Activated B cell treated with CpG ODN at 0.5 μM for 24 hours (primary cell): ENCODE data around the gene KRTAP20-3. TPM values are rescaled to one million over a fixed set of nuclear protein-coding genes. Genes with fewer than 3 reads are reported as not detected.

ENCODE experiments used
- ATAC-seq: fragments of 200-7000 bp; cut with Tn5 transposase; one replicate; pipeline ENCODE4 v1.10.0; 2021; ENCODE audit warnings: low read depth, mild to moderate bottlenecking, moderate library complexity
- CTCF ChIA-PET: fragments of 350-600 bp; sonication (Branson Sonifier 250); formaldehyde crosslinking; loops from one replicate; lab custom pipeline; 2021; ENCODE audit warnings: antibody characterized with exemption; lab: Charles Lee
- POLR2A ChIA-PET: fragments of 350-600 bp; sonication (Branson Sonifier 250); formaldehyde crosslinking; loops from one replicate; lab custom pipeline; 2021; ENCODE audit warnings: antibody characterized with exemption; lab: Charles Lee
- DNase-seq: peaks from one replicate; pipeline ENCODE4 v3.0.0; 2022
- H3K27ac Mint-ChIP-seq: one replicate; pipeline ENCODE4 v1.8.0; 2020; ENCODE audit warnings: mixed read lengths
- H3K27me3 Mint-ChIP-seq: one replicate; pipeline ENCODE4 v1.8.0; 2021; ENCODE audit warnings: mixed read lengths
- H3K36me3 Mint-ChIP-seq: one replicate; pipeline ENCODE4 v1.8.0; 2021; ENCODE audit warnings: low read depth, mixed read lengths
- H3K4me1 Mint-ChIP-seq: one replicate; pipeline ENCODE4 v1.8.0; 2021; ENCODE audit warnings: mixed read lengths
- H3K4me3 Mint-ChIP-seq: one replicate; pipeline ENCODE4 v1.8.0; 2020; ENCODE audit warnings: mild to moderate bottlenecking, mixed read lengths
- H3K9me3 Mint-ChIP-seq: one replicate; pipeline ENCODE4 v1.8.0; 2020; ENCODE audit warnings: mixed read lengths
- intact Hi-C: fragments of 100-400 bp; cut with micrococcal nuclease; formaldehyde crosslinking; loops from one replicate; pipeline ENCODE4 v1.15.1; 2024
- total RNA-seq: library from RNA; stranded (reverse); gene quantifications from 2 replicates; pipeline ENCODE4 v1.2.3, GENCODE V29; 2022
- TF ChIP-seq, protein P1 (sequence below): fragments of 200-600 bp; IDR thresholded peaks from one replicate; pipeline ENCODE4 v1.8.0; 2022; ENCODE audit warnings: antibody characterized with exemption, mild to moderate bottlenecking

Gene KRTAP20-3
- total RNA-seq, 1 donor from 2014 or later: not detected

GRCh38 chr21:30638686-30639085, 4.0 kb upstream of the KRTAP20-3 start:
- H3K9me3 Mint-ChIP-seq: peaks cover 5% of the 10 kb centered on the region
- DNase-seq: no peak
- ATAC-seq: no peak
- intact Hi-C loops: no loop called here
- no peaks in the 10 kb centered on the region for H3K4me1 Mint-ChIP-seq
- H3K27ac Mint-ChIP-seq: no peak overlapping the region
- H3K36me3 Mint-ChIP-seq: no peaks in the 10 kb centered on the region
- H3K27me3 Mint-ChIP-seq: no peaks in the 10 kb centered on the region
- H3K4me3 Mint-ChIP-seq: no peak overlapping the region
- TF ChIP-seq, protein P1, sequence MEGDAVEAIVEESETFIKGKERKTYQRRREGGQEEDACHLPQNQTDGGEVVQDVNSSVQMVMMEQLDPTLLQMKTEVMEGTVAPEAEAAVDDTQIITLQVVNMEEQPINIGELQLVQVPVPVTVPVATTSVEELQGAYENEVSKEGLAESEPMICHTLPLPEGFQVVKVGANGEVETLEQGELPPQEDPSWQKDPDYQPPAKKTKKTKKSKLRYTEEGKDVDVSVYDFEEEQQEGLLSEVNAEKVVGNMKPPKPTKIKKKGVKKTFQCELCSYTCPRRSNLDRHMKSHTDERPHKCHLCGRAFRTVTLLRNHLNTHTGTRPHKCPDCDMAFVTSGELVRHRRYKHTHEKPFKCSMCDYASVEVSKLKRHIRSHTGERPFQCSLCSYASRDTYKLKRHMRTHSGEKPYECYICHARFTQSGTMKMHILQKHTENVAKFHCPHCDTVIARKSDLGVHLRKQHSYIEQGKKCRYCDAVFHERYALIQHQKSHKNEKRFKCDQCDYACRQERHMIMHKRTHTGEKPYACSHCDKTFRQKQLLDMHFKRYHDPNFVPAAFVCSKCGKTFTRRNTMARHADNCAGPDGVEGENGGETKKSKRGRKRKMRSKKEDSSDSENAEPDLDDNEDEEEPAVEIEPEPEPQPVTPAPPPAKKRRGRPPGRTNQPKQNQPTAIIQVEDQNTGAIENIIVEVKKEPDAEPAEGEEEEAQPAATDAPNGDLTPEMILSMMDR: no peak
- CTCF ChIA-PET: no interaction called here
- POLR2A ChIA-PET: no interaction called here

- peaks cover 9% of the 10 kb centered on the region for H3K9me3 Mint-ChIP-seq
- TF ChIP-seq, protein P1: no peak
- DNase-seq (no peak), ATAC-seq (no peak)
- no peaks in the 10 kb centered on the region for H3K27me3 Mint-ChIP-seq
- CTCF ChIA-PET: no interaction called here
- intact Hi-C loops: no loop called here
- H3K4me1 Mint-ChIP-seq: no peaks in the 10 kb centered on the region
- H3K27ac Mint-ChIP-seq: no peak overlapping the region
- POLR2A ChIA-PET: no interaction called here
- H3K4me3 Mint-ChIP-seq: no peak overlapping the region
- H3K36me3 Mint-ChIP-seq: no peaks in the 10 kb centered on the region
Observed at GRCh38 chr21:30646904-30647414, 4.3 kb downstream of the KRTAP20-3 start.

GRCh38 chr21:30652891-30653290, 10.2 kb downstream of the KRTAP20-3 start:
- TF ChIP-seq, protein P1: no peak
- ChIA-PET POLR2A (no interaction called here), CTCF (no interaction called here)
- Mint-ChIP-seq H3K36me3 (no peaks in the 10 kb centered on the region), H3K4me1 (no peaks in the 10 kb centered on the region), H3K9me3 (peaks cover 6% of the 10 kb centered on the region), H3K4me3 (no peak overlapping the region), H3K27me3 (no peaks in the 10 kb centered on the region), H3K27ac (no peak overlapping the region)
- ATAC-seq (no peak), DNase-seq (no peak)
- intact Hi-C loops: no loop called here

- no peak overlapping the region for H3K4me3 Mint-ChIP-seq
- ATAC-seq (no peak), DNase-seq (no peak)
- H3K9me3 Mint-ChIP-seq: peaks cover 8% of the 10 kb centered on the region
- TF ChIP-seq, protein P1: no peak
- H3K36me3 Mint-ChIP-seq: no peaks in the 10 kb centered on the region
- POLR2A ChIA-PET: no interaction called here
- intact Hi-C loops: no loop called here
- CTCF ChIA-PET: no interaction called here
- H3K27ac Mint-ChIP-seq: no peak overlapping the region
- H3K4me1 Mint-ChIP-seq: no peaks in the 10 kb centered on the region
- no peaks in the 10 kb centered on the region for H3K27me3 Mint-ChIP-seq
Observed at GRCh38 chr21:30668776-30669175, 26.1 kb downstream of the KRTAP20-3 start.

DNA sequence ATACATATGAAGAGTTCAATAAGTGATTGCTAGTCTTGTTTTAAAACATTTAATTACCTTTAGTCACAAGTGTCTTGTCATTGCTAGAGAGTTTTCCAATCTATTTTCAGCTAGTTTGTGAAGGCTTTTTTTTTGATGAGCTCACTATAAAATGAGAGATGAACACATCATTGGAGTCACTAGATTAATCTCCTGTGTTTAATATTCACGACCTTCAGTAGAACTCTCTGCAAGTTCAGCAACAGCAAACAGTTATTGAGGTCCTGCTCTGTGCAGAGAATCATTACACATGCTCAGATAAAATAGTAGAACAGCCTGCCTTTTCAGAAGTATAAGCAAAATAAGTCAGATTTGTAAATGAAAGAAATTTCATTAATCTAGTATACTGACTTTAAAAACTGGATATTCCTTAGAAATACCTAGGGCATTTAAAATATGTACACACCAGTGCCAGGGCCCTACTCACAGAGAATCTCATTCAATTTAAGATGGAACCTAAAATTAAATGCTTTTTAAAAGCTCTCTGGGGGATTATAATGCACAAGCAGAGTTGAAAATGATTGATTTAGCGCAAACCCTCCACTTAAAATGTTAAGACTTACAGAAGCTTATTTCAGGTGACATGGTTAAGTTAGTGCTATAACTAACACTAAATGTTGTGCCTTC, 30.5 kb downstream of the KRTAP20-3 start:
- Mint-ChIP-seq H3K27ac (no peak overlapping the region), H3K27me3 (no peaks in the 10 kb centered on the region), H3K36me3 (no peaks in the 10 kb centered on the region), H3K4me3 (no peak overlapping the region), H3K9me3 (peaks cover 9% of the 10 kb centered on the region), H3K4me1 (no peaks in the 10 kb centered on the region)
- no peak for ATAC-seq
- intact Hi-C loops: no loop called here
- ChIA-PET POLR2A (no interaction called here), CTCF (no interaction called here)
- no peak for DNase-seq
- TF ChIP-seq, protein P1: no peak
